Suppressor macrophage treated with lipopolysaccharide for 1 hour (primary cell): Measurements from ENCODE around the gene PAQR6.

Source experiments
- DNase-seq, 3 donors: peaks; one replicate each; pipeline ENCODE4 v3.0.0-alpha.2; 2020 to 2022

PAQR6 gene

GRCh38 chr1:156193488-156194299 lies 54.2 kb downstream of the PAQR6 start, which contains the start of gene SLC25A44:
Gene SLC25A44, plus strand, starts transcription at chr1:156194104. Its CDS starts 5,744 bp downstream, at chr1:156199848.
- peak; percentile 98 to 100 (median 99) for DNase-seq
